HL-60/S4 treated with retinoic acid at 250 ng/mL for 4 days and 3 days (cell line): ENCODE data around the gene RACK1.

Experiments
- in situ Hi-C: fragments of 300-500 bp; cut with MboI; formaldehyde crosslinking; loops from 2 replicates; pipeline ENCODE4 v1.7.0; 2022; ENCODE audit warnings: low sequenced_read_pairs

Gene RACK1

GRCh38 chr5:181259974-181260719 lies 16.4 kb upstream of the RACK1 start:
- in situ Hi-C loops, result no loop called here

GRCh38 chr5:181259283-181259682 lies 15.6 kb upstream of the RACK1 start:
- in situ Hi-C loops, result no loop called here

- in situ Hi-C loops, result no loop called here
These were observed 14.9 kb upstream of the RACK1 start for GRCh38 chr5:181258576-181258975.

- in situ Hi-C loops, result no loop called here
These were observed 12.3 kb upstream of the RACK1 start for GRCh38 chr5:181255836-181256578.

- in situ Hi-C loops, result no loop called here
These were observed 11.6 kb upstream of the RACK1 start for GRCh38 chr5:181255276-181255675.

GRCh38 chr5:181248277-181248676 lies 4.6 kb upstream of the RACK1 start:
- in situ Hi-C loops, result no loop called here

- in situ Hi-C loops, result no loop called here
These were observed 2.8 kb upstream of the RACK1 start for GRCh38 chr5:181246276-181247049.

- in situ Hi-C loops, result no loop called here
These were observed 1.9 kb upstream of the RACK1 start for GRCh38 chr5:181245427-181246275.

DNA sequence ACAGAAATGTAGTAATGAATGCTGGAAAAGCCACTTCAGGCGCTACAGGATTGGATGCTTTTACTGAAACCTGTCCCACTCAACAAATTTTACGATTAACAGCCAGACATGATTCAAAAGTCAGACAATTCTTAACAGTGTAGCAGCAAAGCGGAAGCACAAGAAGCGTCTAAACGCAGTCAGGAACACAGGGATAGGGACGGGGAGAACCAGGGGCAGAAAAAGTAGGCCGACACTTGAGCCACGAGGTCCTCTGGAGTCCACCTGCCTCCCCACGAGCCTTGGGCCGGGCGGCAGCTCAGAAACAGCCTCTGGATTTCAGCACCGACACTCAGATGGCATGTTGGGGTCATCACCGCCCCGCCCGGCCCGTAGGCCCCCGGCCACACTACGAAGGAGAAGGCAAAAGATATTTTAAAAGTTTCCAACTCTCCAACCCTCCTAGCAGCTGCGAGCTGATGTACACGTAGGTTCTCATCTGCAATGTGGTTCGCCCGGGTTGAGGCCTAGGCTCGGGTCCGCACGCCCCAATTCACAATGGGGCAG lies 615 bp downstream of the RACK1 start:
- in situ Hi-C loops, result no loop called here

DNA sequence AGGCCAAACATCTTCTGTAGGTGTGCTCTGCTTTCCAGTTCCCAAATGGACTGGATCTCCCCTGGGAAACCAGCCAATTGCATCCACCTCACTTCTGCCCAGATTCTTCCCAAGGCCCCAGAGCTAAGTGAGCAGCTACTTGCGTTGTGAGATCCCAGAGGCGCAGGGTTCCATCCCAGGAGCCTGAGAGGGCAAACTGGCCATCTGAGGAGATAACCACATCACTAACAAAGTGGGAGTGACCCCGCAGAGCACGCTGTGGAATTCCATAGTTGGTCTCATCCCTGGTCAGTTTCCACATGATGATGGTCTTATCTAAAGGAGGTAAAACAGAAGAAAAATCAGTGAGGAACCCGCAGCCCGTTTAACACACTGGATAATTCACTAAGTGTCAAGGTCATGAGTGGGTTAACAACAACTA lies 1.7 kb downstream of the RACK1 start:
- in situ Hi-C loops, result no loop called here

DNA sequence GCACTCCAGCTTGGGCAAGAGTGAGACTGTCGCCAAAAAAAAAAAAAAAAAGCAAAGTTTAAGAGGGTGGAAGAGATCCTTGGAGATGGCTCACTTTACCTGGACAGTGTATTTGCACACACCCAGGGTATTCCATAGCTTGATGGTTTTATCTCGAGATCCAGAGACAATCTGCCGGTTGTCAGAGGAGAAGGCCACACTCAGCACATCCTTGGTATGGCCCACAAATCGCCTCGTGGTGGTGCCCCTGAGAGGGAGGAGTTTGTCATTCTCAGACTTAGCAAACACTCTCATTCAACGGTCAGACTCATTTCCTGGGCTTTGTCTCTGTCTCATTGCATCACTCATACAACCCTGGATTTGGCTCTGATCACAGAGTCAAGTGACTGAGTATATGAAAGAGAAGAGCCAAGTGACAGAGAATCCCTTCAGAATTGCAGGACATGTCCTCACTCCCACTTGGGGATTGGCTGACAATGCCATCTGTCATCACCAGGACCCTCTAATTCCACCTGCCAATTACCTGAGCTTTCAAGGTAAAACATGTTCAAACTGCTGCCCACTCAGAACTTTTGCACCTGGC lies 2.2 kb downstream of the RACK1 start:
- in situ Hi-C loops, result no loop called here

DNA sequence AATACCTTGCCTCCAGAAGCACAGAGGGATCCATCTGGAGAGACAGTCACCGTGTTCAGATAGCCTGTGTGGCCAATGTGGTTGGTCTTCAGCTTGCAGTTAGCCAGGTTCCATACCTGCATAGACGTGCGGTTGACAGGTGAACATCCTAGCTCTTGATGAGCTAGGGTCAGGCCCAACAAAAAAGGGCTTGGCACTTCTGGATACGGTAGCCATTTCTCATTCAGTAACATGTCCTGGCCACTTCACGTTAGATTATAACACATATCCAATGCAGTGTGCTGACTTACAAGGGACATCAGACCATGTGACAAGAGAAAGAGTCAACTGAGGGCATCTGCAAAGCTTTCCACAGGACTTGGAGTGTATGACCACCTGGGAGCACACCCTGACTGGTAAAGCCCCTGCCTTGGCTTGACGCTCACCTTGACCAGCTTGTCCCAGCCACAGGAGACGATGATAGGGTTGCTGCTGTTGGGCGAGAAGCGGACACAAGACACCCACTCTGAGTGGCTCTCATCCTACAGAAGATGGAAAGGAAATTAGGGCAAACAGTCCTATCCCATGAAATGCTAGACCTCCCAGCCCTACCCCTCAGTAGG lies 4.5 kb downstream of the RACK1 start:
- in situ Hi-C loops, result no loop called here

DNA sequence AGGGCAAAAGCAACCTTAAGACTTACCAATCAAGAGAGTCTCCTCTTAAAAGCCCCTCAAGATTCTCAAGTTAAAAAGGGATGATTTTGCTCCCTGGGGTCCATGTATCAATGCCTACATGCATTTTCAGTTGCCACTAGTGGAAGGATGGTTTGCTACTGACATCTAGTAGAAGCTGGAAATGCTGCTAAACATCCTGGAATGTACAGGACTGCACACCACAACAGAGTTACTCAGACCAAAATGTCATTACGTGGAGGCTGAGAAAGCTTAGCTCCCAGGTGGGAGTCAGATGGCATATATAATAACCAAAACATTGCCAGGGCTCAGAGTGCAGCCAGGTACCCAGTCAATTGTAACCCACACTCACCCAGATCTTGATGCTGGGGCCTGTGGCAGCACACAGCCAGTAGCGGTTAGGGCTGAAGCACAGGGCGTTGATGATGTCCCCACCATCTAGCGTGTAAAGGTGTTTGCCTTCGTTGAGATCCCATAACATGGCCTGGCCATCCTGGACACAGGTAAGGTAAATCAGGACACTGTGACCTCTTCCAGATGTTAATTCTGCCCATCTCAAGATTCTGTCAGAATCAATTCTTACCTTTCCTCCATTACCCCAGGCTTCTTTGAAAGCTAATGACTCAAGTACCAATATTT lies 5.8 kb downstream of the RACK1 start:
- in situ Hi-C loops, result no loop called here

- in situ Hi-C loops, result no loop called here
These were observed 6.6 kb downstream of the RACK1 start for GRCh38 chr5:181236954-181237641.

GRCh38 chr5:181236471-181236870 lies 7.2 kb downstream of the RACK1 start:
- in situ Hi-C loops, result no loop called here

DNA sequence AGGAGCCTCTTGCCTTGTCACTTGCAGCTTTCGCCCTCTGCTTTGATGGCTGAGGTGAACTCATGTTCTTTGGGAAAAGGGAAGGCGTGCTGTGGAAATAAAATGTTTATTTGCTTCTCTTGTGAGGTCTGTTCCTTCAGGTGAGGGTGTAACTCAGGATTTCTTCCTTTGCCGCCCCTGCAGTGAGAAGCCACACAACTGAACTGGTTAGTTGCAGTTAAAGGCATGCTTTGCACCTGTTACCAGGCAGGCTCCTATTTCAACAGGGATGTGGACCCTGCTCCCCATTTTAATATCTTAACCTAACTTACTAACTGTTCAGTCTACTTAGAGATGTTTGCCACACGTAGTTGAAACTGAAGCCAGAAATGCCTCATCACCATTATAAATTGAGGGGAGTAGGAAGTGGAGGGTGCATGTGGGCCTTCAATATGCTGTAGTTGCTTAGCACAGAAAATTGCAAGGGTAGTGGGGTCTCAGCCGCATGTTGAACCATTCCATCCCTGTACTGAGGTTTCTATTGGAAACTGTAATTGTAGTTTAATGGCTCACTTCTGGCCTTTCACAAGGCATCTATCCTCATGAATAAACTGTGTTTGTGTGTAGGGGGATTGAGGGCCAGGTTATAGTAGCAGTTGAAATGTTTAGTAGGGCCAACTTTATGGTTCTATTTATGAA lies 7.9 kb downstream of the RACK1 start:
- in situ Hi-C loops, result no loop called here

DNA sequence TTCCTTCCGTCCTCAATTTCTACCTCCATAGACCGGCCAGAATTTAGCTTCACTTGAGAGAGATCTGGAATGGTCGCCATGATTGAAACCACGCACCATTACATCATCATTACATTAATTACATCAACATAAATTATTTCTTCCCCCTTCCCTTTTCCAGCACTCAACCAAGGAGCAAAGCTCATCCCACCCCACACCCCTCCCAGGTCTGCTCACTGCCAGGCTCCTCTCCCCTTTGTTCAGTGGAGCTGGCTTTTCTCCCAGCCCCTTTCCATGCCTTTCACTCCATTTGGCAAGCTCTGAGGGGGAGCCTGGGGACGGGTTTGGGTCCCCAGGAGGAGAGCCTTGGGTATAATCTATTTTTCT lies 8.4 kb downstream of the RACK1 start:
- in situ Hi-C loops, result no loop called here
